GM18909 (cell line): ENCODE data around the gene ACE2.

Experiments used
- ATAC-seq: cut with Tn5 transposase; IDR thresholded peaks from one replicate; pipeline ENCODE4 v1.9.1; 2021; ENCODE audit warnings: mild to moderate bottlenecking; ENCODE audit not compliant: unreplicated experiment, poor library complexity

The ACE2 gene

DNA sequence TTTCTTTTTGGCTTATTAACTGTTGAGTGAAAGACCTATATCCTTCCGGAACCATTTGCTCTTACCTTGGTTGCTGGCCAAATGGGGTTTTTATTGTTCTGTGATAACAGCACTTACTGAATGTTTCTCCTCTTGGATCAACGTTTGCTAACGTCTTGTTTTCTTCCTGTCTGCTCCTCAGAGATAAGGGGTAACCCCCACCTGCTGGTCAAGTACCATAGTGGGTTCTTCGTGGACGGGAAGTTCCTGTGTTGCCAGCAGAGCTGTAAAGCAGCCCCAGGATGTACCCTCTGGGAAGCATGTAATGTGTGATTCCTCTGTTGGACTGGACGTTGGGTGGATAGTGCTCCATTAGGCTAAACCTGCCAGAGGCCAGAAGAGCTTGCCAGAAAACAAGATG lies 84.8 kb downstream of the ACE2 start:
- no peak for ATAC-seq

GRCh38 chrX:15514279-15514678 lies 86.5 kb downstream of the ACE2 start:
- ATAC-seq = no peak

- ATAC-seq = no peak
Observed at GRCh38 chrX:15512401-15512965, 88.3 kb downstream of the ACE2 start.

DNA sequence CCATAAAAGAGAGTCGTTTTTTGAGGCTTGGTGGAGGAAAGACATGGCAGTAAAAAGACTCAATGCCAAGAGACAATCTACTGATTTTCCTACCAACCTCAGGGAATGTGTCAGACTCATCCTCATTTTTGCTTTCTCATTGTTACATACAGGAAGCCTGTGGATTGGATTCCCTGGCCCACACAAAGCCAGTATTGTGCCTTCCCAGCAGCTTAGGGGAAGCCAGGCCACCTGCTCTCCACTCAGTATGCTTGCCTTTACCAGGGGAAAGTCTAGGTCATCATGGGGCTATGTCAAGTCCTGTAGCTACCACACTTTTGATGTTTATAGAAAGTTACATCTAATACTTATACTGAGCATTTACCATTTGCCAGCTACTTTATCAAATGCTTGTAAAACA lies 89.2 kb downstream of the ACE2 start:
- ATAC-seq = no peak
